Activated CD4-positive, alpha-beta T cell treated with anti-CD3 and anti-CD28 coated beads for 36 hours (primary cell): ENCODE measurements around the gene STK32C. TPM values are rescaled to one million over a fixed set of nuclear protein-coding genes. Genes with fewer than 3 reads are reported as not detected.

Source experiments
- ATAC-seq: fragments of 200-7000 bp; cut with Tn5 transposase; one replicate; pipeline ENCODE4 v1.10.0; 2021; ENCODE audit warnings: mild to moderate bottlenecking, moderate library complexity
- CTCF ChIA-PET: fragments of 350-600 bp; sonication (Branson Sonifier 250); formaldehyde crosslinking; loops from one replicate; lab custom pipeline; 2021; ENCODE audit warnings: antibody characterized with exemption; lab: Charles Lee
- POLR2A ChIA-PET: fragments of 350-600 bp; sonication (Branson Sonifier 250); formaldehyde crosslinking; loops from one replicate; lab custom pipeline; 2021; ENCODE audit warnings: antibody characterized with exemption, inconsistent platforms; lab: Charles Lee
- DNase-seq: peaks from one replicate; pipeline ENCODE4 v3.0.0-alpha.2; 2020
- H3K27ac Mint-ChIP-seq: one replicate; pipeline ENCODE4 v1.8.0; 2021; ENCODE audit warnings: mixed read lengths
- H3K27me3 Mint-ChIP-seq: one replicate; pipeline ENCODE4 v1.8.0; 2021; ENCODE audit warnings: mixed read lengths
- H3K36me3 Mint-ChIP-seq: one replicate; pipeline ENCODE4 v1.8.0; 2021; ENCODE audit warnings: low read depth, mixed read lengths
- H3K4me1 Mint-ChIP-seq: one replicate; pipeline ENCODE4 v1.8.0; 2021; ENCODE audit warnings: mixed read lengths
- H3K4me3 Mint-ChIP-seq: one replicate; pipeline ENCODE4 v1.8.0; 2021; ENCODE audit warnings: mild to moderate bottlenecking, moderate library complexity, mixed read lengths
- H3K9me3 Mint-ChIP-seq: one replicate; pipeline ENCODE4 v1.8.0; 2021; ENCODE audit warnings: low read depth, mixed read lengths
- intact Hi-C, 2 experiments: fragments of 100-400 bp; cut with DNase I in 1 of 2; cut with micrococcal nuclease in 1 of 2; formaldehyde crosslinking; loops; one replicate each; pipeline versions ENCODE4 v1.14.2 to v1.15.1; 2022 to 2024; cut with DNase I, micrococcal nuclease
- total RNA-seq, 2 experiments: library from RNA; stranded (reverse); gene quantifications; one replicate each; pipeline ENCODE4 v1.2.3, GENCODE V29; 2021

The STK32C gene
- total RNA-seq, 2 experiments from 2014 or later, result 15.8 to 19.9 TPM

- H3K4me3 Mint-ChIP-seq, result no peak overlapping the region
- H3K9me3 Mint-ChIP-seq, result no peaks in the 10 kb centered on the region
- POLR2A ChIA-PET, result no interaction called here
- no peak for ATAC-seq
- intact Hi-C loops, result no loop called here
- no peak overlapping the region for H3K27ac Mint-ChIP-seq
- no peak for DNase-seq
- CTCF ChIA-PET, result interaction anchor here (0.5 kb wide), 1 partner anchor 35 kb away, joined by 3 read pairs; no protein-coding TSS in a partner anchor
- H3K36me3 Mint-ChIP-seq, result no peaks in the 10 kb centered on the region
- H3K27me3 Mint-ChIP-seq, result no peaks in the 10 kb centered on the region
- no peaks in the 10 kb centered on the region for H3K4me1 Mint-ChIP-seq
Observed at GRCh38 chr10:132246296-132246695, 61.5 kb downstream of the STK32C start.

DNA sequence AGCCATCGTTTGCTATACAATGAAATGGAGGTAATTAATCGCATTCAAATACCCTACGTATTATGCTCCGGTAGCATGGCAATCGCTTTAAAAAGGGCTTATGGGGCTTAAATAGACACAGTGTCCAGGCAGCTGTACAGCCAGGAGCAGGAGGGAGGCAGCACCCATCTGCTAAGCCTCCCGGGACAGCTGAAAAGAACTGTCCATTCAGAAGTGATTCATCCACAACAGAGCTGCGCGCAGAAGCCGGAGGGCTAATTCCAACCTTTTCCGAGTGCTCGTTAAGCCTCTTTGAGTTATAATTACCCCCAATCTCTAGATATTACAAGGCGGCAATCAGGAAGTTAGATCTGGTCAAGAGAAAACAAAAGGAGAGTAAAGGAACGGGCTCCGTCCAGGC, 62.7 kb downstream of the STK32C start:
- no peak overlapping the region for H3K27ac Mint-ChIP-seq
- H3K36me3 Mint-ChIP-seq, result no peaks in the 10 kb centered on the region
- no peaks in the 10 kb centered on the region for H3K27me3 Mint-ChIP-seq
- DNase-seq (no peak), ATAC-seq (no peak)
- H3K9me3 Mint-ChIP-seq, result no peaks in the 10 kb centered on the region
- H3K4me3 Mint-ChIP-seq, result no peak overlapping the region
- H3K4me1 Mint-ChIP-seq, result no peaks in the 10 kb centered on the region
- intact Hi-C loops, result no loop called here
- POLR2A ChIA-PET, result no interaction called here
- CTCF ChIA-PET, result interaction anchor here (0.5 kb wide), 1 partner anchor 1063 kb away, joined by 3 read pairs; no protein-coding TSS in a partner anchor

- CTCF ChIA-PET, result no interaction called here
- Mint-ChIP-seq H3K4me1 (no peaks in the 10 kb centered on the region), H3K9me3 (no peaks in the 10 kb centered on the region), H3K27me3 (no peaks in the 10 kb centered on the region), H3K36me3 (no peaks in the 10 kb centered on the region), H3K27ac (no peak overlapping the region), H3K4me3 (no peak overlapping the region)
- DNase-seq (no peak), ATAC-seq (no peak)
- intact Hi-C loops, result no loop called here
- POLR2A ChIA-PET, result interaction anchor here (0.6 kb wide), 1 partner anchor 75 kb away, joined by 4 read pairs; no protein-coding TSS in a partner anchor
Observed at GRCh38 chr10:132243626-132244025, 64.1 kb downstream of the STK32C start.

DNA sequence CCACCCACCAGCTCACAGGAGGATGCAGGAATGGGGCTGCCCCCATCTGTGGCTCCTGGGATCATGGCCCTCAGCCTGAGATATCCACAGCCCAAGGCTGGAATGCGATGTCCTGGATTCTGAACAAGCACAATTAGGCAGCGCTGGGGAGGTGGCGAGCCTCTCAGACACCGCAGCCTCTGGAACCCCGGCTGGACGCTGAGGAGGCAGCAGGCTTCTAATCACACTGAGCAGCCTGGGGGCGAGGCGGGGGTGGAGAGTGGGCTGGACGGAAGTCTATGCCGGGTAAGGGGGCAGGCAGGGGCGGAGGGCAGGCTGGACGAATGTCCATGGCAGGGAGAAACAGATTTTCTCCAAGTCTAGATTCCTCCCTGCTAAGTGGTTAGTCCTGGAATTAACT, 64.6 kb downstream of the STK32C start:
- Mint-ChIP-seq H3K4me1 (no peaks in the 10 kb centered on the region), H3K36me3 (no peaks in the 10 kb centered on the region), H3K27ac (no peak overlapping the region), H3K27me3 (no peaks in the 10 kb centered on the region), H3K9me3 (no peaks in the 10 kb centered on the region), H3K4me3 (no peak overlapping the region)
- intact Hi-C loops, result no loop called here
- CTCF ChIA-PET, result no interaction called here
- POLR2A ChIA-PET, result no interaction called here
- DNase-seq, result no peak
- no peak for ATAC-seq

DNA sequence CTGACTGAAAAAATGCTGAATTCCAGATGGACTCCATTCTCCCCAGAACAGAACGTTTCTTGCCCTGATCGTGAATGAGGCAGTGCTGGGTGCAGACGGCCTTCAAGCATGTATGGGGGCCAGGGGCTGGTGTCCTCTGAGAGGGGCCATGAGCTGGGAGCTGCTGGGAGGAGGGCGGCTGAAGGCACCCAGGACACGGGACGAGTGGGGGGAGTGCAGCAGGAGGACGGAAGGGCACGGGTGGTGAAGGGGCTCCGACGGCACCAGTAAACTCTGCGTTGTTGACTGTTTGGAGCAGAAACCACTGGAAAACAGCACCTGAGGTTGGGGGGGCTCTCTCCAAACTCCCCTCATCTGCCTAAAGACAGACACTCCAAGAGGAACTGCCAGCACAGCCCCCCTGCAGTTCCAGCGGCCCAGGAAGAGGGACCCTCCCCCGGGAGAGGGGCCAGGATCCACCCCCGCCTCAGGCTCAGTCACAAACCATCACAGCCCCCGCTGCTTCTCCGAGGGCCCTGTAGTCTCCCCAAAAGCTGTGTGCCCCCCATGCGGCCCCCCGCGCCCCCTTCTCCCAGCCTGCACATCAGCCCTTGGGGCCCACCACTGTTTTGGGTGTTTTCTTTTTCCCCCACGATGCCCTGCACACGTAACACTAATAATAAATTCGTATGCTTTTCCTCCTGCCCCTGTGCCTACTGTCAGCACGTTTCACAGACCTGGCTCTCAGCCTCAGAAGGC, 65.5 kb downstream of the STK32C start:
- Mint-ChIP-seq H3K27me3 (no peaks in the 10 kb centered on the region), H3K36me3 (no peaks in the 10 kb centered on the region), H3K4me1 (no peaks in the 10 kb centered on the region), H3K4me3 (no peak overlapping the region), H3K9me3 (no peaks in the 10 kb centered on the region), H3K27ac (no peak overlapping the region)
- no peak for ATAC-seq
- ChIA-PET POLR2A (no interaction called here), CTCF (no interaction called here)
- no peak for DNase-seq
- intact Hi-C loops, result no loop called here

GRCh38 chr10:132241496-132241895, 66.3 kb downstream of the STK32C start:
- ATAC-seq (no peak), DNase-seq (no peak)
- Mint-ChIP-seq H3K36me3 (no peaks in the 10 kb centered on the region), H3K4me3 (no peak overlapping the region), H3K27ac (no peak overlapping the region), H3K9me3 (no peaks in the 10 kb centered on the region), H3K4me1 (no peaks in the 10 kb centered on the region), H3K27me3 (no peaks in the 10 kb centered on the region)
- CTCF ChIA-PET, result no interaction called here
- intact Hi-C loops, result no loop called here
- POLR2A ChIA-PET, result no interaction called here

DNA sequence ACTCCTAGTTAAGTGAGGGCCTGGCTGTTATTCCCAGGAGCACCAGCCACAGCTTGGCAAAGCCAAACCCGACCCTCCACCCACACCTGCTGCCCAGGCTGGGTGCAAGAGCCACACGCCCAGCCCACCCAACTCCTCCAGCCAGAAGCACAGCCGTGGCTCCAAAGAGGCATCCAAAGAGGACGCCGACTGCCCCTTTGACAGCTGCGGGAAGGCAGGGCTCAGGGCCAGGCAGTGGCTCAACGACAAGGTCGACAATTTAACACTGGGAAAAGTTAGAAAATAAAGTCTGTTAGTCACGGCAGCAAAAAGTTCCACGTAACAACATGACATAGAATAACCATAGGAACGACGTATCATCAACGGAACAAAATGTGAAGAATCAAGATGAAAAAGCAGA, 66.7 kb downstream of the STK32C start:
- Mint-ChIP-seq H3K4me3 (no peak overlapping the region), H3K4me1 (no peaks in the 10 kb centered on the region), H3K36me3 (no peaks in the 10 kb centered on the region), H3K9me3 (no peaks in the 10 kb centered on the region), H3K27me3 (no peaks in the 10 kb centered on the region), H3K27ac (no peak overlapping the region)
- ChIA-PET POLR2A (no interaction called here), CTCF (no interaction called here)
- no peak for DNase-seq
- intact Hi-C loops, result no loop called here
- no peak for ATAC-seq

DNA sequence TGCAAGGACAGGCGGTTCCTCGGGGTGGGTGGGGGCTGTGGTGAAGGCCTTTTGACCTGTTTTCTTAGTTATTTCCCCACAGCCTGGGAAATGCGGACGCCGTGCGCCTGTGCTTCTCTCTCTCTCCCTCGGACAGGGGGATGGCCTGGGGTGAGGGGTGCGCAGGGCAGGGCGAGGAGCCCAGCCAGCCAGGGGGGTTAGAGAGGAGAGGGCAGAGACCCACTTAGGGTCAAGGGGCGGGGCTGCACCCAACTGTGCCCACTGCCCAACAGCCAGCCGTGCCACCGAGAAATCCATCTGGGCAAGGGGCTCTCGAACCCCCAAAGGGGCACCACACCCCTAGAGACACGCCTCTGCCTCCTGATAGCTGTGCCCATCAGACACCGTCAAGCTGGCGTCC, 67.2 kb downstream of the STK32C start:
- ATAC-seq, result no peak

GRCh38 chr10:132240156-132240555, 67.6 kb downstream of the STK32C start:
- Mint-ChIP-seq H3K27me3 (no peaks in the 10 kb centered on the region), H3K36me3 (no peaks in the 10 kb centered on the region)
- CTCF ChIA-PET, result no interaction called here

More for the DNA sequence above, 67.2 kb downstream of the STK32C start:
- H3K27ac Mint-ChIP-seq, result no peak overlapping the region
- H3K9me3 Mint-ChIP-seq, result no peaks in the 10 kb centered on the region
- intact Hi-C loops, result no loop called here
- POLR2A ChIA-PET, result no interaction called here
- no peaks in the 10 kb centered on the region for H3K4me1 Mint-ChIP-seq
- no peaks in the 10 kb centered on the region for H3K27me3 Mint-ChIP-seq
- H3K36me3 Mint-ChIP-seq, result no peaks in the 10 kb centered on the region
- CTCF ChIA-PET, result no interaction called here
- no peak for DNase-seq
- no peak overlapping the region for H3K4me3 Mint-ChIP-seq

DNA sequence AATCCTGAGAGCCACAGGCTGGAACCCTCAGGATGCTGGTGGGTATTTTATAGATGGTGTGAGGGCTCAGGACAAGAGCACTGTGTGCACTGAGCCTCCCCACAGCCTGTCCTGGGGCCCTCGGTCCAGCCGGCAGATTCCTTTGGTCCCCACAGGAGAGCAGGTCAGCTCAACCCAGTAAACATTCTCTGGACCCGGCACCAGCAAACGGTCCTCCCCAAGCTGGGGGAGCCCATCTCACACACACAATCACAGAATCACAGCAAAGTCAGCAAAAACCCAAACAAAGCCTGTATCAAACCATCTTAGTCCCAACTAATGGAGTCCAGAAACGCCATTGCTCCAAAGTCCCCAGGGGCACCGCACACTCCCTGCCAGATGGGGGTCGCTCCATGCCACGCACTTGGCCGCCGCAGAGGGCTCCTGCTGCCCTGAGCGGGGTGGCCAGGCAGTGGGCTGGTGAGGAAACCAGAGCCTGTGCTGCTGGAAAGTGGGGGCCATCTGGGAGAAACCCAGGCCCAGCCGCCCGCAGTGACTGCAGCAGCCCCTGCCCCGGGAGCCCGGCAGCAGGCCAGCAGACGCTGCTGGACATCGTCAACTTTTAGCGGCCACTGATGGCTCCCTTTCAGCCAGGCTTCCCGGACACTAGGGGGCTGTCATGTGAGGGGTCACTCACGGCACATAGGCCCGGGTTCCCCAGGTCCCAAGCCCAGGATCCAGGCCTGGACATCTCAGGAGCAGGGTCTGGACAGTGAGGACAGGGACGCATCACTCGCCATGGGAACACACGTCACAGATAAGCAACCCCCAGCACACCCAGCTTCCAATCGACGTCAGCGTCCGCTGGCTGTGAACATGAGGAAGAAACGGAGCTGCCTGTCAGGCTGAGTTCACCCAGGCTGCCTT, 68.4 kb downstream of the STK32C start:
- no peak for ATAC-seq
- DNase-seq, result no peak
- H3K4me1 Mint-ChIP-seq, result no peaks in the 10 kb centered on the region
- no peak overlapping the region for H3K4me3 Mint-ChIP-seq
- POLR2A ChIA-PET, result no interaction called here
- intact Hi-C loops, result no loop called here
- H3K36me3 Mint-ChIP-seq, result no peaks in the 10 kb centered on the region
- H3K27ac Mint-ChIP-seq, result no peak overlapping the region
- CTCF ChIA-PET, result no interaction called here
- H3K9me3 Mint-ChIP-seq, result no peaks in the 10 kb centered on the region
- H3K27me3 Mint-ChIP-seq, result no peaks in the 10 kb centered on the region

More at GRCh38 chr10:132240156-132240555, 67.6 kb downstream of the STK32C start:
- H3K27ac Mint-ChIP-seq, result no peak overlapping the region
- no peak overlapping the region for H3K4me3 Mint-ChIP-seq
- intact Hi-C loops, result no loop called here
- no peaks in the 10 kb centered on the region for H3K9me3 Mint-ChIP-seq
- POLR2A ChIA-PET, result no interaction called here
- ATAC-seq (no peak), DNase-seq (no peak)
- no peaks in the 10 kb centered on the region for H3K4me1 Mint-ChIP-seq

DNA sequence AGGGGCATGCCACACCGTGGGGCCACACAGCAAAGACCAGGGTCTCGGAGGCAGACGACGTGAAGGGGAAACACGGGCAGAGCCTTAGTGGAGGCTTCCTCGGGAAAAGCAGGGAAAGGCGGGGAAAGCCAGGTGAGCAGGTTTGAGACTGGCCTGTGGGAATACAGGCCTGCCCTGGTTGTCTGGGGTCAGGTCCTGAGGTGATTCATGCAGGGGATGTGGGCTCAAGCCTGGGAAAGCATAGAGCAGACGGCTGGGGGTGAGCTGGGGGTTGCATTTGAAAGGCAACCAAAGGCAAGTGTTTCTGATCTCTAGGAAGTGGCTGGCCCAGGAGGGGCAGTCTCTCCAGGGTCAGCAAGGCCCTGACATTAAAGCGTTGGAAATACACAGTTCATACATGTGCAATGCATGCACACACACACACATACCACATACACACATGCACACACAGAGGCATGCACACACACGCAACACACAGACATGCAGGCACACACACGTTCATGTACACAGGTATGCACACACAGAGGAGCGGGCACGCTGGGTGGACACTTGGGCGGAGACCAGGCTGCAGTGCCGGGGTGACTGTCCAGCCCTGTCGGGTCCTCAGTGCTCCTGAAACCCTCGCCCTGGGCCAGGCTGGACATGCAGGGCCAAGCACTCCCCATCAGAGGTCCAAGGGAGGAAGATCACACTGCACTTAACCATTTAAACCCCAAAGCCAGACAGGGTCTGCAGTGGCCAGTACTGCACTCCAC, 69.2 kb downstream of the STK32C start:
- Mint-ChIP-seq H3K36me3 (no peaks in the 10 kb centered on the region), H3K27me3 (no peaks in the 10 kb centered on the region), H3K9me3 (no peaks in the 10 kb centered on the region), H3K4me1 (no peaks in the 10 kb centered on the region), H3K27ac (no peak overlapping the region), H3K4me3 (no peak overlapping the region)
- intact Hi-C loops, result no loop called here
- ChIA-PET POLR2A (no interaction called here), CTCF (no interaction called here)
- ATAC-seq (no peak), DNase-seq (no peak)
